HepG2 (cell line): ENCODE results near the gene OASL. TPM values are rescaled to one million over a fixed set of nuclear protein-coding genes. Genes with fewer than 3 reads are reported as not detected.
A peak's percentile ranks its signal among the peaks of the same experiment; 100 is the strongest.

Experiments
- ARID3A ChIP-seq: IDR thresholded peaks from 2 replicates; pipeline ENCODE4 v1.6.1; 2012; ENCODE audit warnings: low read depth, low read length, improper control_type of control experiment
- BRCA1 ChIP-seq: sonication (generic); formaldehyde crosslinking; IDR thresholded peaks from 2 replicates; pipeline ENCODE4 v1.4.0; 2020; ENCODE audit warnings: missing genetic modification reagents
- HOXA9 ChIP-seq: sonication (generic); formaldehyde crosslinking; IDR thresholded peaks from 2 replicates; pipeline ENCODE4 v1.8.1; 2022; ENCODE audit warnings: missing genetic modification reagents, mild to moderate bottlenecking, moderate library complexity, borderline replicate concordance
- IKZF1 ChIP-seq: fragments of 450-650 bp; IDR thresholded peaks from 2 replicates; pipeline ENCODE4 v1.7.1; 2016
- KAT8 ChIP-seq: IDR thresholded peaks from 2 replicates; pipeline ENCODE4 v1.6.1; 2016; ENCODE audit warnings: missing genetic modification reagents, missing compliant biosample characterization
- MED13 ChIP-seq: sonication (generic); formaldehyde crosslinking; IDR thresholded peaks from 2 replicates; pipeline ENCODE4 v1.5.0; 2020; ENCODE audit warnings: missing genetic modification reagents
- MXD4 ChIP-seq: IDR thresholded peaks from 2 replicates; pipeline ENCODE4 v1.6.1; 2016; ENCODE audit warnings: mild to moderate bottlenecking, missing biosample characterization, missing genetic modification reagents
- NR2F6 ChIP-seq, 2 experiments: IDR thresholded peaks; 2 replicates each; pipeline ENCODE4 v1.6.1; 2016; ENCODE audit warnings: antibody characterized with exemption in 1 of 2, mild to moderate bottlenecking in 1 of 2
- PRMT3 ChIP-seq: sonication (generic); formaldehyde crosslinking; IDR thresholded peaks from 2 replicates; pipeline ENCODE4 v1.8.1; 2022; ENCODE audit warnings: low read depth, mild to moderate bottlenecking, moderate library complexity, missing genetic modification reagents, borderline replicate concordance
- PTBP1 ChIP-seq: fragments of 200-400 bp; formaldehyde crosslinking; IDR thresholded peaks from 2 replicates; pipeline ENCODE4 v1.6.1; 2018; ENCODE audit warnings: low read length, low read depth; ENCODE audit not compliant: poor library complexity, severe bottlenecking
- SIX1 ChIP-seq: sonication (generic); formaldehyde crosslinking; IDR thresholded peaks from 2 replicates; pipeline ENCODE4 v1.4.0; 2020; ENCODE audit warnings: missing genetic modification reagents, borderline replicate concordance
- SKI ChIP-seq: fragments of 450-650 bp; IDR thresholded peaks from one replicate; pipeline ENCODE4 v1.6.1; 2018; ENCODE audit warnings: mild to moderate bottlenecking; ENCODE audit not compliant: partially characterized antibody
- SNAPC2 ChIP-seq: sonication (generic); formaldehyde crosslinking; IDR thresholded peaks from 2 replicates; pipeline ENCODE4 v1.8.1; 2022; ENCODE audit warnings: mild to moderate bottlenecking, missing genetic modification reagents
- UBTF ChIP-seq: sonication (generic); formaldehyde crosslinking; IDR thresholded peaks from 2 replicates; pipeline ENCODE4 v1.4.0; 2020; ENCODE audit warnings: mild to moderate bottlenecking, missing genetic modification reagents
- ZBTB7B ChIP-seq: sonication (generic); formaldehyde crosslinking; IDR thresholded peaks from 2 replicates; pipeline ENCODE4 v1.4.0; 2020; ENCODE audit warnings: missing genetic modification reagents
- ZNF343 ChIP-seq: sonication (generic); formaldehyde crosslinking; IDR thresholded peaks from 2 replicates; pipeline ENCODE4 v1.4.0; 2020; ENCODE audit warnings: mild to moderate bottlenecking, missing genetic modification reagents
- ZNF646 ChIP-seq: sonication (generic); formaldehyde crosslinking; IDR thresholded peaks from 2 replicates; pipeline ENCODE4 v1.9.0; 2021; ENCODE audit warnings: mild to moderate bottlenecking, missing genetic modification reagents
- ZNF790 ChIP-seq: sonication (generic); formaldehyde crosslinking; IDR thresholded peaks from 2 replicates; pipeline ENCODE4 v1.8.0; 2022; ENCODE audit warnings: missing genetic modification reagents, mild to moderate bottlenecking, borderline replicate concordance
- polyA plus RNA-seq, 8 experiments: library from polyadenylated mRNA; depleted of rRNA in 3 of 8; stranded (reverse) in 7 of 8; unstranded in 1 of 8; fragments of >200 nt; fragmentation: Illumina TruSeq in 4 of 8; extraction: Trizol in 4 of 8; gene quantifications; 2 replicates each; pipeline versions ENCODE4 v1.2.1 to v1.2.3, GENCODE V29; 2011 to 2016; ENCODE audit warnings: low read depth in 4 of 8, missing spikeins in 1 of 8, mixed read lengths in 1 of 8; ENCODE audit not compliant: insufficient read depth in 1 of 8
- total RNA-seq, 5 experiments: library from RNA; depleted of rRNA; stranded (reverse); fragments of >200 nt; fragmentation: Illumina TruSeq; extraction: Trizol; gene quantifications; 2 replicates each; pipeline ENCODE4 v1.2.3, GENCODE V29; 2016; ENCODE audit warnings: low read depth in 1 of 5
- TF ChIP-seq, protein P1 (sequence below): sonication (generic); formaldehyde crosslinking; IDR thresholded peaks from 2 replicates; pipeline ENCODE4 v1.8.1; 2023; ENCODE audit warnings: missing genetic modification reagents, mild to moderate bottlenecking, borderline replicate concordance

The OASL gene
- total and polyA plus RNA-seq, 2 of the 13 experiments (the other 11 are each of a cell fraction or from before 2014, with no cell fraction given): 0.11 to 0.22 TPM

DNA sequence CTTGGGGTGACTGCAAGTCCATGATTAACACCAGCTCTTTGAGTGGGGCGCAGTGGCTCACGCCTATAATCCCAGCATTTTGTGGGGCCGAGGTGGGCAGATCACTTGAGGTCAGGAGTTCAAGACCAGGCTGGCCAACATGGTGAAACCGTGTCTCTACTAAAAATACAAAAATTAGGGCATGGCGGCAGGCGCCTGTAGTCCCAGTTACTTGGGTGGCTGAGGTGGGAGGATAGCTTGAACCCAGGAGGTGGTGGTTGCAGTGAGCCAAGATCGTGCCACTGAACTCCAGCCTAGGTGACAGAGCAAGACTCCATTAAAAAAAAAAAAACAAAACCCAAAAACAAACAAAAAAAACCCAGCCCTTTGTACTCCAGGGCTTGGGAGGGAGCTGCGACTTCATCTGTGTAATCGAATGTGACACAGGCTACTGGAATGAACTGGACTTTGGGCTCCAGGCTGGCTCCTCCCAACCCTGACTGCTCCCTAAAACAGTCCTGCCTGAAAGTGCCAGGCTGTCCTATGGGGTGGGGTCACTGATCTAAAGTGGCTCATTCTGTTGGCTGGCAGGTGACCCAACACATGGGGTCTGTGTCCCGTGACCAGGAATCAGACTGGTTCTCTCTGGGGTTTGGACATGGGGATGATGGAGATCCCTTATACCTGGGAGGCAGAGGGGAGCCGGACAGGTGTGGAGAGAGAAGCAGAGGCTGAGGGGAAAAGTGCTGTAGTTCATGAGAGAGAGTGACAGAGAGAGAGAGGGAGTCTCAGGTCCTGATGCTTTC lies 13.4 kb downstream of the OASL start (continued):
- TF ChIP-seq ZNF790 (CRISPR knock-in tag): no peak
- TF ChIP-seq MED13 (CRISPR knock-in tag): no peak
- TF ChIP-seq, protein P1, sequence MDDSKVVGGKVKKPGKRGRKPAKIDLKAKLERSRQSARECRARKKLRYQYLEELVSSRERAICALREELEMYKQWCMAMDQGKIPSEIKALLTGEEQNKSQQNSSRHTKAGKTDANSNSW (CRISPR knock-in tag): no peak
- TF ChIP-seq HOXA9: no peak
- no peak for TF ChIP-seq ZNF343 (CRISPR knock-in tag)
- peak; percentile 51 for TF ChIP-seq NR2F6 (IDR thresholded peaks at IDR 0.05)
- no peak for TF ChIP-seq NR2F6 (CRISPR knock-in tag; IDR thresholded peaks at IDR 0.05)
- 0 out of 2 replicates have a peak, but pooled peaks have one; percentile 52 for TF ChIP-seq ARID3A
- TF ChIP-seq UBTF (CRISPR knock-in tag): 0 out of 2 replicates have a peak, but pooled peaks have one; percentile 5
- peak; percentile 11 for TF ChIP-seq SKI
- TF ChIP-seq SIX1 (CRISPR knock-in tag): no peak
- TF ChIP-seq ZBTB7B: peak; percentile 57; the same call in 1 of the 2 replicates
- TF ChIP-seq KAT8 (CRISPR knock-in tag): 0 out of 2 replicates have a peak, but pooled peaks have one; percentile 45
- no peak for TF ChIP-seq IKZF1
- no peak for TF ChIP-seq MXD4 (CRISPR knock-in tag)
- no peak for TF ChIP-seq PTBP1
- TF ChIP-seq ZNF646 (CRISPR knock-in tag): no peak
- no peak for TF ChIP-seq SNAPC2
- no peak for TF ChIP-seq PRMT3 (CRISPR knock-in tag)
- no peak for TF ChIP-seq BRCA1 (CRISPR knock-in tag)
